ENCODE measurements around the gene TNS1. TPM values are rescaled to one million over a fixed set of nuclear protein-coding genes. Genes with fewer than 3 reads are reported as not detected.

TNS1 gene
- total RNA-seq, 1 experiment from 2014 or later, result 4.5 TPM

DNA sequence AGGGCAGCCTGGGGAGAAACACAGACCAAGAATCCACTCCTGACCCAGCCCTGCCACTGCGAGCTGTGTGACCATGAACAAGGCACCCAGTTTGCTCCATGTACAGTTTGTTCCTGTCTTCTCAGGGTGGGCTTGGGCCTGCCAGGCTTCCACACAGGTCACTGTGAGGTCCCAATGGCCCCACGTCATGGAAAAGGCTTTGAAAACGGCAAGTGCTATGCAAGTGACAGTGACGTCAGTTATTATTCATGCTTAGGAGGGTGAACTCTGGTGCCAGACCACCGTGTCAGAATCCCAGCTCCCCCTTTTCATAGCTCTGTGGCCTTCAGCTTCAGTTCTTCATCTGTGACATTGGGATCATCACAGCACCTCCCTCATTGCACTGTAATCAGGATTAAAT lies 87.1 kb downstream of the TNS1 start:
- CTCF ChIA-PET, result no interaction called here
- no peaks in the 10 kb centered on the region for H3K36me3 Mint-ChIP-seq
- no peak overlapping the region for H3K4me3 Mint-ChIP-seq
- H3K27me3 Mint-ChIP-seq (ENCODE audit: low read depth), result peaks cover 5% of the 10 kb centered on the region
- no peak overlapping the region for H3K27ac Mint-ChIP-seq
- no peaks in the 10 kb centered on the region for H3K9me3 Mint-ChIP-seq
- DNase-seq (ENCODE audit: low spot score) (no peak), ATAC-seq (no peak)
- H3K4me1 Mint-ChIP-seq, result peaks cover 58% of the 10 kb centered on the region
- POLR2A ChIA-PET, result interaction anchor here (0.6 kb wide), 1 partner anchor 111 kb away, joined by 5 read pairs; no protein-coding TSS in a partner anchor
- TF ChIP-seq, protein P1, sequence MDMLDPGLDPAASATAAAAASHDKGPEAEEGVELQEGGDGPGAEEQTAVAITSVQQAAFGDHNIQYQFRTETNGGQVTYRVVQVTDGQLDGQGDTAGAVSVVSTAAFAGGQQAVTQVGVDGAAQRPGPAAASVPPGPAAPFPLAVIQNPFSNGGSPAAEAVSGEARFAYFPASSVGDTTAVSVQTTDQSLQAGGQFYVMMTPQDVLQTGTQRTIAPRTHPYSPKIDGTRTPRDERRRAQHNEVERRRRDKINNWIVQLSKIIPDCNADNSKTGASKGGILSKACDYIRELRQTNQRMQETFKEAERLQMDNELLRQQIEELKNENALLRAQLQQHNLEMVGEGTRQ (CRISPR knock-in tag; IDR thresholded peaks at IDR 0.05), result no peak
- TF ChIP-seq MAX (CRISPR knock-in tag; IDR thresholded peaks at IDR 0.05) (no peak), ATF1 (CRISPR knock-in tag; IDR thresholded peaks at IDR 0.05) (no peak), E2F1 (CRISPR knock-in tag; IDR thresholded peaks at IDR 0.05) (no peak), ELF4 (CRISPR knock-in tag; IDR thresholded peaks at IDR 0.05; ENCODE audit: low read depth) (no peak), IRF2 (CRISPR knock-in tag; IDR thresholded peaks at IDR 0.05; ENCODE audit: borderline replicate concordance, low read depth) (no peak), ZNF232 (CRISPR knock-in tag; IDR thresholded peaks at IDR 0.05) (no peak), GABPB1 (CRISPR knock-in tag; IDR thresholded peaks at IDR 0.05) (no peak), ZBTB21 (CRISPR knock-in tag; IDR thresholded peaks at IDR 0.05; ENCODE audit: borderline replicate concordance) (no peak), FOXJ3 (CRISPR knock-in tag; IDR thresholded peaks at IDR 0.05; ENCODE audit: borderline replicate concordance) (no peak)

GRCh38 chr2:217914878-217915277 lies 87.9 kb downstream of the TNS1 start:
- TF ChIP-seq NR3C1 (CRISPR knock-in tag; conservative IDR thresholded peaks at IDR 0.05; ENCODE audit: low read depth) (no peak), ELF4 (CRISPR knock-in tag; IDR thresholded peaks at IDR 0.05; ENCODE audit: low read depth) (no peak)
- TF ChIP-seq, protein P2, sequence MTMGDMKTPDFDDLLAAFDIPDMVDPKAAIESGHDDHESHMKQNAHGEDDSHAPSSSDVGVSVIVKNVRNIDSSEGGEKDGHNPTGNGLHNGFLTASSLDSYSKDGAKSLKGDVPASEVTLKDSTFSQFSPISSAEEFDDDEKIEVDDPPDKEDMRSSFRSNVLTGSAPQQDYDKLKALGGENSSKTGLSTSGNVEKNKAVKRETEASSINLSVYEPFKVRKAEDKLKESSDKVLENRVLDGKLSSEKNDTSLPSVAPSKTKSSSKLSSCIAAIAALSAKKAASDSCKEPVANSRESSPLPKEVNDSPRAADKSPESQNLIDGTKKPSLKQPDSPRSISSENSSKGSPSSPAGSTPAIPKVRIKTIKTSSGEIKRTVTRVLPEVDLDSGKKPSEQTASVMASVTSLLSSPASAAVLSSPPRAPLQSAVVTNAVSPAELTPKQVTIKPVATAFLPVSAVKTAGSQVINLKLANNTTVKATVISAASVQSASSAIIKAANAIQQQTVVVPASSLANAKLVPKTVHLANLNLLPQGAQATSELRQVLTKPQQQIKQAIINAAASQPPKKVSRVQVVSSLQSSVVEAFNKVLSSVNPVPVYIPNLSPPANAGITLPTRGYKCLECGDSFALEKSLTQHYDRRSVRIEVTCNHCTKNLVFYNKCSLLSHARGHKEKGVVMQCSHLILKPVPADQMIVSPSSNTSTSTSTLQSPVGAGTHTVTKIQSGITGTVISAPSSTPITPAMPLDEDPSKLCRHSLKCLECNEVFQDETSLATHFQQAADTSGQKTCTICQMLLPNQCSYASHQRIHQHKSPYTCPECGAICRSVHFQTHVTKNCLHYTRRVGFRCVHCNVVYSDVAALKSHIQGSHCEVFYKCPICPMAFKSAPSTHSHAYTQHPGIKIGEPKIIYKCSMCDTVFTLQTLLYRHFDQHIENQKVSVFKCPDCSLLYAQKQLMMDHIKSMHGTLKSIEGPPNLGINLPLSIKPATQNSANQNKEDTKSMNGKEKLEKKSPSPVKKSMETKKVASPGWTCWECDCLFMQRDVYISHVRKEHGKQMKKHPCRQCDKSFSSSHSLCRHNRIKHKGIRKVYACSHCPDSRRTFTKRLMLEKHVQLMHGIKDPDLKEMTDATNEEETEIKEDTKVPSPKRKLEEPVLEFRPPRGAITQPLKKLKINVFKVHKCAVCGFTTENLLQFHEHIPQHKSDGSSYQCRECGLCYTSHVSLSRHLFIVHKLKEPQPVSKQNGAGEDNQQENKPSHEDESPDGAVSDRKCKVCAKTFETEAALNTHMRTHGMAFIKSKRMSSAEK (CRISPR knock-in tag; IDR thresholded peaks at IDR 0.05; ENCODE audit: borderline replicate concordance), result no peak
- Mint-ChIP-seq H3K9me3 (no peaks in the 10 kb centered on the region), H3K36me3 (no peaks in the 10 kb centered on the region), H3K27me3 (ENCODE audit: low read depth) (peaks cover 5% of the 10 kb centered on the region), H3K4me1 (peaks cover 50% of the 10 kb centered on the region), H3K4me3 (no peak overlapping the region), H3K27ac (no peak overlapping the region)
- DNase-seq (ENCODE audit: low spot score) (no peak), ATAC-seq (no peak)
- CTCF ChIA-PET, result no interaction called here
- POLR2A ChIA-PET, result no interaction called here

DNA sequence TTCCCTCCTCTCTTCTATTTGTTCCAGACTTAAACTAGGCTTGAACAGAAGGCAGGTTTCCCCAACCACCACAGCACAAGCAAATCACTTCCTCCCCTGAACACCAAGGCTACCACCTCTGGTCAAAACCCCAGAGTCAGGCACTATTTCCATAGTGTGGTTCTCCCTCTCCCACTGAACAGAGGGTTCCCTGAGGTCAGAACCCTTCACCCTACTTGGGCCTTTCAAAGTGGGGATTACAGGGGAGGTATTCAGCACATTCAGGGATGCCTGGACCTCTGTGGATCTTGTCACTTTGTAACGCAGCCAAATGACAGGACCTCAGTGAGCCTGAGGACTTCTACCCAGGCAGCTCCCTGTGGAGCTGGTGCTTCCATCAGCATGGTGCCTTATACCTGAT lies 88.7 kb downstream of the TNS1 start:
- ChIA-PET POLR2A (no interaction called here), CTCF (interaction anchor here (0.6 to 1.1 kb wide), 2 partner anchors 14 to 82 kb away, joined by 3 read pairs; no protein-coding TSS in a partner anchor)
- DNase-seq (ENCODE audit: low spot score), result no peak
- peaks cover 5% of the 10 kb centered on the region for H3K27me3 Mint-ChIP-seq (ENCODE audit: low read depth)
- no peak overlapping the region for H3K4me3 Mint-ChIP-seq
- H3K36me3 Mint-ChIP-seq, result no peaks in the 10 kb centered on the region
- H3K9me3 Mint-ChIP-seq, result no peaks in the 10 kb centered on the region
- peaks cover 42% of the 10 kb centered on the region for H3K4me1 Mint-ChIP-seq
- no peak overlapping the region for H3K27ac Mint-ChIP-seq
- ATAC-seq, result no peak
- TF ChIP-seq CREB1 (CRISPR knock-in tag; IDR thresholded peaks at IDR 0.05) (no peak), ZMAT4 (CRISPR knock-in tag; IDR thresholded peaks at IDR 0.05) (no peak), IRF1 (CRISPR knock-in tag; IDR thresholded peaks at IDR 0.05) (no peak), PRRX2 (CRISPR knock-in tag; IDR thresholded peaks at IDR 0.05) (no peak), ZNF263 (CRISPR knock-in tag; IDR thresholded peaks at IDR 0.05; ENCODE audit: low read depth) (no peak), FOXJ3 (CRISPR knock-in tag; IDR thresholded peaks at IDR 0.05; ENCODE audit: borderline replicate concordance) (no peak), ARID4B (CRISPR knock-in tag; IDR thresholded peaks at IDR 0.05; ENCODE audit: borderline replicate concordance) (no peak), E2F1 (CRISPR knock-in tag; IDR thresholded peaks at IDR 0.05) (no peak), NFE2L1 (CRISPR knock-in tag; IDR thresholded peaks at IDR 0.05) (no peak)

All from WTC11 (cell line).